ENCODE data around the gene CD109.
"Not testable (repeated sequence)": the region's sequence is repeated elsewhere in the genome, so short reads cannot be mapped to it uniquely, and the experiment has no call there.

CD109 gene

DNA sequence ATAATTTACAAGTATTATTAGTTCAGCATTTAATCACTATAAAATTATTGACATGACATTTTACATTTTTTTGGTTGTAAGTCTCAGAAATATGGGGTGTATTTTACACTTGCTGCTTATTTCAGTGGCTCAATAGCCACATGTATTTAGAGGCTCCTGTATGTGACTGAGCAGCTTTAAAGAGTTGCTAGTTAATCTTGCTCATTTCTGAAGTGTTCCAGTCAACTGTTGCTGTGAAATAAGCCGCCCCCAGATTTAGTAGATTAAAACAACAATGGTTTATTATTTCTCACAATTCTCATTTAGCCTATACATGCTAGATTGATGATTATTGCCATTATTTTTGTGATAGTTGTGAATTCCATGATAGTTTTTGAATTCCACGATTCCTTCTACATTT is 23.0 kb downstream of the CD109 start:
- DNase-seq (ENCODE audit: low read depth), result no peak
- TF ChIP-seq, protein P1, sequence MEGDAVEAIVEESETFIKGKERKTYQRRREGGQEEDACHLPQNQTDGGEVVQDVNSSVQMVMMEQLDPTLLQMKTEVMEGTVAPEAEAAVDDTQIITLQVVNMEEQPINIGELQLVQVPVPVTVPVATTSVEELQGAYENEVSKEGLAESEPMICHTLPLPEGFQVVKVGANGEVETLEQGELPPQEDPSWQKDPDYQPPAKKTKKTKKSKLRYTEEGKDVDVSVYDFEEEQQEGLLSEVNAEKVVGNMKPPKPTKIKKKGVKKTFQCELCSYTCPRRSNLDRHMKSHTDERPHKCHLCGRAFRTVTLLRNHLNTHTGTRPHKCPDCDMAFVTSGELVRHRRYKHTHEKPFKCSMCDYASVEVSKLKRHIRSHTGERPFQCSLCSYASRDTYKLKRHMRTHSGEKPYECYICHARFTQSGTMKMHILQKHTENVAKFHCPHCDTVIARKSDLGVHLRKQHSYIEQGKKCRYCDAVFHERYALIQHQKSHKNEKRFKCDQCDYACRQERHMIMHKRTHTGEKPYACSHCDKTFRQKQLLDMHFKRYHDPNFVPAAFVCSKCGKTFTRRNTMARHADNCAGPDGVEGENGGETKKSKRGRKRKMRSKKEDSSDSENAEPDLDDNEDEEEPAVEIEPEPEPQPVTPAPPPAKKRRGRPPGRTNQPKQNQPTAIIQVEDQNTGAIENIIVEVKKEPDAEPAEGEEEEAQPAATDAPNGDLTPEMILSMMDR (conservative IDR thresholded peaks at IDR 0.05; ENCODE audit: low read depth, low read length), result no peak
- H3K4me3 ChIP-seq (ENCODE audit: low read length), result no peak overlapping the region

DNA sequence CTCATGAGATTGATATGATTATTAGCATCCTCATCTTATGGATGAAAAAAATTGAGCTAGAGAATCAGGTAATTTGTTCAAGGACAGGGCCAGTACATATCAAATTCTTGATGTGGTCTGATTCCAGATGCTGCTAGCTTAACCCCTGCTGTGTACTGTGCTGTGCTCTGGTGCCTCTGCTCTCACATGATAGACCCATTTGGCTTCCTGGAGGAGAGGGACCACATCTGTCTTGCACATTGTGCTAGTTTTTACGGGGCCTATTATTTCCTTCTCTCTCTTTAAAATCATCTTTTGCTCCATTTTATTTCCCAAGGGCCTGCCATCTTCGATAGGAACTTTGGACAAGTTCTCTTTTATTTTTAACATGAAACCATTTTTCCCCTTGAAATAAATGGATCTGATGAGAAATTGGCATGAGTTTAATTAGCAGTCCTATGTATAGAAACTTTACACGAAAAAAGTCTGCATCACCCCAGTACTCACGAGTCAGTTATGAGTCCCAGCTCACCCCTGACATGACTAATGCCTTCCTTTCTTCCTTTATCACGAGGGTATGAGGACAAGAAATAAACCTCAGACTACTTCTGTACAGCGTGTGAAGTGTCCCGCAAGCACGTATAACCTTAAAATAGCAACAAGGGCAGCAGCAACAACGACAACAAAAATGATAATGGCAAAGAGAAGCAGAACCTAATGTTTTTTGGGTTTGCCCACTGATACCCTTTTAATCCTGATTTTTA is 26.5 kb downstream of the CD109 start:
- TF ChIP-seq, protein P1 (conservative IDR thresholded peaks at IDR 0.05; ENCODE audit: low read depth, low read length), result no peak
- peak; percentile 76 for DNase-seq (ENCODE audit: low read depth)
- no peak overlapping the region for H3K4me3 ChIP-seq (ENCODE audit: low read length)

DNA sequence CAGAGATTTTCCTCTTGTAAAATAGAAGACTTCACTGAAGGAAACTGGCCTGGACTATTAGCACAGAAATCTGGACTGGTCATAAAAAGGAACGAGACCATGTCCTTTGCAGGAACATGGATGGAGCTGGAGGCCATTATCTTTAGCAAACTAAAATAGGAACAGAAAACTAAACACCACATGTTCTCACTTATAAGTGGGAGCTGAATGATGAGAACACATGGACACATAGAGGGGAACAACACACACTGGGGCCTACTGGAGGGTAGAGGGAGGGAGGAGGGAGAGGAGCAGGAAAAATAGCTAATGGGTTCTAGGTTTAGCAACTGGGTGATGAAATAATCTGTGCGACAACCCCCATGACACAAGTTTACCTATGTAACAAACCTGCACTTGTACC is 27.5 kb downstream of the CD109 start:
- DNase-seq (ENCODE audit: low read depth); H3K4me3 ChIP-seq (ENCODE audit: low read length): not testable (repeated sequence)

DNA sequence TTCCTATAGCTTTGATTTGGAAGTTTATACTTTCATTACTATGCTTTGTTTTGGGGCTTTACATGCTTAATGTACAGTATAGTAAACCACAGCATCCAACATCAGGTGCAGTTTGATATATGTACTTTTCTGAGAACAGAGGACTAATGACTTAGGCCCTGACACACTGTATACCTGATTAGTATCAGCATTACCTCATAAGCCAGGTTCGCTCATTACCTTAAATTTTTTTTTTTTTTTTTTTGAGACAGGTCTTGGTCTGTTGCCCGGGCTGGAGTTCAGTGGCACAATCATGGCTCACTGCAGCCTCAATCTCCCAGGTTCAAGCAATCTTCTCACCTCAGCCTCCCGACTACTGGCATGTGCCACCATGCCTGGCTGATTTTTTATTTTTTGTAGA is 28.4 kb downstream of the CD109 start:
- no peak overlapping the region for H3K4me3 ChIP-seq (ENCODE audit: low read length)
- TF ChIP-seq, protein P1 (conservative IDR thresholded peaks at IDR 0.05; ENCODE audit: low read depth, low read length), result no peak
- no peak for DNase-seq (ENCODE audit: low read depth)

DNA sequence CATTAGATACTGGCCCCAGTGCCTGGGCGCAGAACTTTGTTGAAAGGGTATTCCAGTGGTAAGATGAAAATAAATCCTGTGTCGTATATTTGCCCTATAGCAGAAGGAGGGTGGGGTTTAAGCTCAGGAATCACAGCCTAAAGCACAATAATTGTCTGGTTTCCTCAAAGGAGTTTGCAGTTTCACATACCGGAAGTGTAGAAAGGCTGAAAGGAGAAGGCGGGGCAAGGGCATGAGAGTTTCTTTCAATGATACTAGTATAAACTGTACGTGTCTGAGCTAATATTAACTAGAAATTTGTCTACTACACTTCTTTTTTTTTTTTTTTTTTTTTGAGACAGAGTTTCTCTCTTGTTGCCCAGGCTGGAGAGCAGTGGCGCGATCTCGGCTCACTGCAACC is 29.2 kb downstream of the CD109 start:
- not testable (repeated sequence) for DNase-seq (ENCODE audit: low read depth); H3K4me3 ChIP-seq (ENCODE audit: low read length)

DNA sequence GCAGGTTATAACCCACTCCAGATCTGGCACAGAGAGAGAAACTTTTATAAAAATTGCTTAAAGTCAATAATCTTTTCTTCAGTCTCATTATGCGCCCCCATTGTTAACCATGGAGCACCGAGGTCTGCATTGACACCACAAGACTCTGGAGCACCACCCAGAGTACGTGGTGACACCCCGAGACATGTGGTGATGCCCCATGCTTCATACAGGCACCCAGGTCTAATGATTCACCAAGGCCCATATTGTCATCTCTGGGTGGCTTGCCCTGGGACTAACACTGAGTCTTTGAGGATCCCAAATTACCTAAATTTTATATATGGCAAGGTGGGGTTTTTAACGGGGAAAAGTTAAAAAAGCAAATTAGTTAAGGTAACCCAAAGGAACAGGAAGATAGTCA is 31.1 kb downstream of the CD109 start:
- no peak for DNase-seq (ENCODE audit: low read depth)
- TF ChIP-seq, protein P1 (conservative IDR thresholded peaks at IDR 0.05; ENCODE audit: low read depth, low read length), result no peak
- H3K4me3 ChIP-seq (ENCODE audit: low read length), result no peak overlapping the region

DNA sequence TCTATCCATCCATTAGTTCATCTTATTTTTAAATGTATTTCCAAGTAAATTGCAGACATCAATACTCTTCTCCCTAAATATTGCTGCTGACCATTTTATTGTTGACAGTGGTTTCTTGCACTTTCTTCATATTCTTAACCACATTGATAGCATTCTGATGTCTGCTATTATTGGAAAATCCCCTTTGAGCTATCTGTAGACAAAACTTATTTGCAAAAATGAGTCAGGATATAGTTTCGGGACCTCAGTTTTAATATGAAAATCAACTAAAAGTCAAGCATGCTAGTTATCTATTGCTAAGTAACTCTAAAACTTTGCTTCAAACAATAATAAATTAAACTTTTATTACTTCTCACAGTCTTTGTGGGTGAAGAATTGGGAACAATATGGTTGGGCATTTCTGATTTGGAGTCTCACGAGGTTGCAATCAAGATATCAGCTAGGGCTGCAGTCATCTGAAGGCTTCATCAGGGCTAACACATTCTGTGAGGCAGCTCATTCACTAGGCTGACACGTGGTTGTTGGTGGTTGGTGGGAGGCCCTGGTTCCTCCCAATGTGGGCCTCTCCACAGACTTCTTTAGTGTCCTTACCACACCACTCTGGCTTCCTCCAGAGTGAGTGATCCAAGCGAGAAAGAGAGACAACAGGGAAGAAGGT is 32.7 kb downstream of the CD109 start:
- no peak for DNase-seq (ENCODE audit: low read depth)
- TF ChIP-seq, protein P1 (conservative IDR thresholded peaks at IDR 0.05; ENCODE audit: low read depth, low read length), result no peak
- no peak overlapping the region for H3K4me3 ChIP-seq (ENCODE audit: low read length)

DNA sequence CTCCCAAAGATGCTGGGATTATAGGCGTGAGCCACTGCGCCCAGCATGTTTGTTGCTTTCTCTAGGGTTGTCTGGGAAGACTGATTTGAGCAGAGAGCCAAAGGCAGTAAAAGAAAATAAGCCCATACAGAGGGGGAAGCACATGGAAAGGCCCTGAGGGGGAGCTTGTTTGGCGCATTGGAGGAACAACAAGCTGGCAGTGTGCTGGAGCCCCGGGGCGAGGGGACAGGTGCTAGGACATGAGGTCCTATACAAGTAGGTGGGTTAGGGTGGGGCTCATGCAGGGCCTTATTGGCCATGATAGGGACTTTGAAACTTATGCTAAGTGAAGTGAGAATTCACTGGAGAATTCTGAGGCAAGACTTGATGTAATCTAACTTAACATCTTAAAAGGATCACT is 35.3 kb downstream of the CD109 start:
- TF ChIP-seq, protein P1 (conservative IDR thresholded peaks at IDR 0.05; ENCODE audit: low read depth, low read length), result no peak
- no peak overlapping the region for H3K4me3 ChIP-seq (ENCODE audit: low read length)
- DNase-seq (ENCODE audit: low read depth), result no peak

Data from retinal pigment epithelial cell (primary cell).